Activated CD4-positive, alpha-beta memory T cell treated with anti-CD3 and anti-CD28 coated beads, Interleukin-2, amount 10 ng/mL, durations not matched to agents 7 days and 5 days (primary cell): ENCODE results near the gene RNF145. TPM values are rescaled to one million over a fixed set of nuclear protein-coding genes. Genes with fewer than 3 reads are reported as not detected.
A peak's percentile ranks its signal among the peaks of the same experiment; 100 is the strongest.
"Not testable (repeated sequence)": the region's sequence is repeated elsewhere in the genome, so short reads cannot be mapped to it uniquely, and the experiment has no call there.

ENCODE experiments used
- CTCF ChIA-PET: fragments of 350-600 bp; sonication (Branson Sonifier 250); formaldehyde crosslinking; loops from one replicate; lab custom pipeline; 2021; ENCODE audit warnings: antibody characterized with exemption, inconsistent platforms; lab: Charles Lee
- POLR2A ChIA-PET: fragments of 350-600 bp; sonication (Branson Sonifier 250); formaldehyde crosslinking; loops from one replicate; lab custom pipeline; 2021; ENCODE audit warnings: antibody characterized with exemption; lab: Charles Lee
- DNase-seq: peaks from one replicate; pipeline ENCODE4 v3.0.0-alpha.2; 2020
- H3K27ac Mint-ChIP-seq: one replicate; pipeline ENCODE4 v1.8.0; 2021; ENCODE audit warnings: mild to moderate bottlenecking, mixed read lengths
- H3K27me3 Mint-ChIP-seq: one replicate; pipeline ENCODE4 v1.8.0; 2021; ENCODE audit warnings: mixed read lengths
- H3K36me3 Mint-ChIP-seq: one replicate; pipeline ENCODE4 v1.8.0; 2021; ENCODE audit warnings: low read depth, mixed read lengths
- H3K4me1 Mint-ChIP-seq: one replicate; pipeline ENCODE4 v1.8.0; 2021; ENCODE audit warnings: mixed read lengths
- H3K4me3 Mint-ChIP-seq: one replicate; pipeline ENCODE4 v1.8.0; 2021; ENCODE audit warnings: mild to moderate bottlenecking, mixed read lengths
- H3K9me3 Mint-ChIP-seq: one replicate; pipeline ENCODE4 v1.8.0; 2021; ENCODE audit warnings: mixed read lengths
- total RNA-seq, 2 experiments: library from RNA; stranded (reverse); gene quantifications; one replicate each; pipeline ENCODE4 v1.2.3, GENCODE V29; 2021

RNF145 gene
- total RNA-seq, 2 experiments from 2014 or later: 126 to 127 TPM

- DNase-seq, CTCF ChIA-PET, H3K9me3 Mint-ChIP-seq, H3K4me1 Mint-ChIP-seq, H3K27ac Mint-ChIP-seq, H3K4me3 Mint-ChIP-seq, POLR2A ChIA-PET, H3K36me3 Mint-ChIP-seq: not testable (repeated sequence)
- H3K27me3 Mint-ChIP-seq: peaks cover 52% of the 10 kb centered on the region
These were observed 64.2 kb downstream of the RNF145 start for GRCh38 chr5:159145160-159145559.

DNA sequence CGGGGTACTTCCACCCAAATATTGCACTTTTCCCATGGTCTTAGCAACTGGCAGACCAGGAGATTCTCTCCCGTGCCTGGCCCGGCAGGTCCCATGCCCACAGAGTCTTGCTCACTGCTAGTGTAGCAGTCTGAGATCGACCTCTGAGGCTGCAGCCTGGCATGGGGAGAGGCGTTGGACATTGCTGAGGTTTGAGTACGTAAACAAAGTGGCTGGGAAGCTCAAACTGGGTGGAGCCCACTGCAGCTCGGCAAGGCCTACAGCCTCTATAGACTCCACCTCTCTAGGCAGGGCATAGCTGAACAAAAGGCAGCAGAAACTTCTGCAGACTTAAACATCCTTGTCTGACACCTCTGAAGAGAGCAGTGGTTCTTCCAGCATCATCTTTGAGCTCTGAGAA is 69.6 kb downstream of the RNF145 start:
- Mint-ChIP-seq H3K36me3 (no peaks in the 10 kb centered on the region), H3K27me3 (peaks cover 56% of the 10 kb centered on the region), H3K4me3 (no peak overlapping the region), H3K9me3 (peaks cover under 1% of the 10 kb centered on the region), H3K4me1 (no peaks in the 10 kb centered on the region), H3K27ac (no peak overlapping the region)
- ChIA-PET CTCF (no interaction called here), POLR2A (no interaction called here)
- DNase-seq: no peak

DNA sequence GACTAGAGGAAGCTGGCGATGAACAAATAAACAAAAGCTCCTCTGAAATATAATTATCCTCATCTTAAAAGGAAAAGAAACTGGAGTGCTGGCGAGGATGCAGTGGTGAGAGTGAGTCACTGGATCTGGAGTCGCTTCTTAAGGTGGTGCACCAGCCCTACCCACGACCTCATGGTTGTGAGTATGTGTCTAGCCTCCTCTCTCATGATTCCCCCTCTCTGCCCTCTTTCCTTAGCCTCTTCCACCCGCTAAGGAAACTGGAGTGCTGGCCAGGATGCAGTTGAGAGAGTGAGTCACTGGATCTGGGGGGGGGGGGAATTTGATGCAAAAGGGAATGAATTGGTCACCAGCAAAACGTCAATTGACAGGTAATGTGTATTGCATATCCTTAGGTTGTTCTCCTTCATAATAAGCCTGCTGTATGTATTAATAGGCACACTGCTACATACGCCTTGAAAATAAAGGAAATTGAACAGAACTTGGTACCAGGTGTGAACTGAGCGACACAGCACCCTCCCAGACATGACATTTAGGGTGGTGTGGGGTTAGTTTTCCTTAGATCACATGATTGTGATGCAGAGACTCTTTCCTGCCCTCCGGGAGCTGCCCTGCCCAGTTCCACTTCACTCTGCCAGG is 73.3 kb downstream of the RNF145 start:
- CTCF ChIA-PET: interaction anchor here (0.7 kb wide), 2 partner anchors 91 to 181 kb away, joined by 3 read pairs; no protein-coding TSS in a partner anchor
- no peaks in the 10 kb centered on the region for H3K9me3 Mint-ChIP-seq
- DNase-seq: no peak
- H3K36me3 Mint-ChIP-seq: no peaks in the 10 kb centered on the region
- H3K4me3 Mint-ChIP-seq: no peak overlapping the region
- peaks cover 31% of the 10 kb centered on the region for H3K27me3 Mint-ChIP-seq
- H3K27ac Mint-ChIP-seq: no peak overlapping the region
- no peaks in the 10 kb centered on the region for H3K4me1 Mint-ChIP-seq
- POLR2A ChIA-PET: no interaction called here

DNA sequence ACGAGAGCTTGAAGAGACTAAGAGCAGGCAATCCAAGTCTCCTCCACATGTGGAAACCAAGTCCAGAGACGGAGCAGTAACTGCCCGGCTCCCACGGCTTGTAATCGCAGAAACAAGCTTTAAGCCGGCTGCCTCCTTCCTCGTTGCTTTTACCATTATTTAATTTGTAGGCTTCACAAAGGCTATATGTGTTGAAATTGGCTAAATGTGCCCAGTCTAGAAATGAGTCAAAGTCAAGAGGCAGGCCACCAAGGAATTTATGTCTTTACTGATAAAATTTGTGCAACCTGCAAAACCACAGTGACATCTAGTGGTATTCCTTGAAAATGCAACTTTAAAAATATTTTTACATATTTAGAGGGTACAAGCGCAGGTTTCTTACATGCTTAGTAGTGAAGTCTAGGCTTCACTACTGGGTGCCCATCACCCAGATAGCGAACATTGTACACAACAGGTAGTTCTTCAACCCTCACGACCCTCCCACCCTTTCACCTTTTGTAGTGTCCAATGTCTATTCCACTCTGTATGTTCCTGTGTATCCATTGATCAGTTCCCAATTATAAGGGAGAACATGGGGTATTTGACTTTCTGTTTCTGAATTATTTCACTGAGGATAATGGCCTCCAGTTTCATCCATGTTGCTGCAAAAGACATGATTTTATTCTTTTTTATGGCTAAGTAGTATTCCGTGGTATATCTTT is 76.2 kb downstream of the RNF145 start:
- no peak overlapping the region for H3K4me3 Mint-ChIP-seq
- H3K4me1 Mint-ChIP-seq: no peaks in the 10 kb centered on the region
- H3K27me3 Mint-ChIP-seq: peaks cover 23% of the 10 kb centered on the region

GRCh38 chr5:159132429-159133040 is 76.8 kb downstream of the RNF145 start:
- no peaks in the 10 kb centered on the region for H3K4me1 Mint-ChIP-seq
- H3K9me3 Mint-ChIP-seq: no peaks in the 10 kb centered on the region
- no peak for DNase-seq
- POLR2A ChIA-PET: interaction anchor here (1.6 kb wide), 1 partner anchor 9 kb away, joined by 4 read pairs; no protein-coding TSS in a partner anchor
- no peaks in the 10 kb centered on the region for H3K36me3 Mint-ChIP-seq
- H3K4me3 Mint-ChIP-seq: no peak overlapping the region
- CTCF ChIA-PET: interaction anchor here (0.7 to 2.5 kb wide), 23 partner anchors 9 to 1057 kb away, joined by 3 to 54 read pairs (median 4); no protein-coding TSS in a partner anchor
- peaks cover 26% of the 10 kb centered on the region for H3K27me3 Mint-ChIP-seq
- no peak overlapping the region for H3K27ac Mint-ChIP-seq

More for the DNA sequence above, 76.2 kb downstream of the RNF145 start:
- DNase-seq: no peak
- H3K27ac Mint-ChIP-seq: no peak overlapping the region
- H3K9me3 Mint-ChIP-seq: no peaks in the 10 kb centered on the region
- H3K36me3 Mint-ChIP-seq: no peaks in the 10 kb centered on the region
- CTCF ChIA-PET: interaction anchor here (0.7 to 2.5 kb wide), 21 partner anchors 9 to 1058 kb away, joined by 3 to 54 read pairs (median 4); no protein-coding TSS in a partner anchor
- POLR2A ChIA-PET: interaction anchor here (1.6 kb wide), 1 partner anchor 9 kb away, joined by 4 read pairs; no protein-coding TSS in a partner anchor

GRCh38 chr5:159131951-159132350 is 77.4 kb downstream of the RNF145 start:
- H3K27ac Mint-ChIP-seq: no peak overlapping the region
- ChIA-PET POLR2A (interaction anchor here (0.6 to 1.6 kb wide), 2 partner anchors 8 to 76 kb away, joined by 3 to 4 read pairs; no protein-coding TSS in a partner anchor), CTCF (interaction anchor here (1.0 to 2.5 kb wide), 16 partner anchors 8 to 1057 kb away, joined by 3 to 54 read pairs (median 6); no protein-coding TSS in a partner anchor)
- H3K9me3 Mint-ChIP-seq: no peaks in the 10 kb centered on the region
- no peaks in the 10 kb centered on the region for H3K4me1 Mint-ChIP-seq
- no peak for DNase-seq
- no peak overlapping the region for H3K4me3 Mint-ChIP-seq
- H3K36me3 Mint-ChIP-seq: no peaks in the 10 kb centered on the region
- peaks cover 21% of the 10 kb centered on the region for H3K27me3 Mint-ChIP-seq

GRCh38 chr5:159130871-159131270 is 78.5 kb downstream of the RNF145 start:
- Mint-ChIP-seq H3K9me3 (no peaks in the 10 kb centered on the region), H3K4me1 (no peaks in the 10 kb centered on the region), H3K36me3 (no peaks in the 10 kb centered on the region), H3K27me3 (peaks cover 24% of the 10 kb centered on the region), H3K27ac (no peak overlapping the region), H3K4me3 (no peak overlapping the region)
- ChIA-PET CTCF (interaction anchor here (2.2 to 2.5 kb wide), 2 partner anchors 25 to 1056 kb away, joined by 7 to 10 read pairs; no protein-coding TSS in a partner anchor), POLR2A (no interaction called here)
- DNase-seq: no peak

DNA sequence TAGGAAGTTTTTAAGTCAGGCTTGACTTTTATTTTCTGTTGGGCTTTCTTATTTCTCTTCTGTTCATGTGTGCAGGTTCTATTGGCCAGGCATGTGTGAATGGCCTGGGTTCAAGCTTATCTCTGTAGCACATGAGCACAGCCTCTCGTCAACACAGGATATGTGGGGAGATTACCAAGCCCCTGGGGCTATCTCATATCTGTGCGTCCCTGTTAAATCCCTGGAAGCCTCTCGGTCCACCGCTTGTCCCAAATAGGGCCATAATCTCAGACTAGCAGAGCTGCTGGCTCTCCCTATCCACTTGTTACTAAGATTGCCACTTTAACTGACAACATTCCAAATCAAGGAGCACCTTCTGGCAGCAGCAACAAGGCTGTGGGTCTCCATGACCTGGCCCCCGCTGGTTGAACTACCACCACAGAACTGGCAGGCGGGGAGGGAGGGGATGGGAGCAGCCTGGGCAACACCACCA is 81.2 kb downstream of the RNF145 start:
- Mint-ChIP-seq H3K9me3 (peaks cover 6% of the 10 kb centered on the region), H3K36me3 (peaks cover 4% of the 10 kb centered on the region), H3K4me1 (peaks cover 5% of the 10 kb centered on the region), H3K27ac (no peak overlapping the region), H3K4me3 (no peak overlapping the region), H3K27me3 (peaks cover 36% of the 10 kb centered on the region)
- DNase-seq: no peak
- CTCF ChIA-PET: interaction anchor here (1.3 kb wide), 1 partner anchor 432 kb away, joined by 6 read pairs; no protein-coding TSS in a partner anchor
- POLR2A ChIA-PET: no interaction called here

DNA sequence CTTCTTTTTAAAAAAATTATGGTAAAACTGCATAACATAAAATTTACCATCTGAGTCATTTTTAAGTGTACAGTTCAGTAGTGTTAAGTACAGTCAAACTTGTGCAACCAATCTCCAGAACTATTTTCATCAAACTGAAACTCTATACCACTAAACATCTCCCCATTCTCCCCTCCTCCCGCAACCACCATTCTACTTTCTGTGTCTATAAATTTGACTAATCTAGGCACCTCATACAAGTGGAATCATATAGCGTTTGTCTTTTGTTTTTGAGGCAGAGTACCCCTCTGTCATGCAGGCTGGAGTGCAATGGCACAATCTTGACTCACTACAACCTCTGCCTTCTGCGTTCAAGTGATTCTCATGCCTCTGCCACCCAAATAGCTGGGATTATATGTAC is 85.7 kb downstream of the RNF145 start:
- DNase-seq: no peak
- peaks cover 23% of the 10 kb centered on the region for H3K4me1 Mint-ChIP-seq
- H3K4me3 Mint-ChIP-seq: no peak overlapping the region
- CTCF ChIA-PET: interaction anchor here (1.7 kb wide), 1 partner anchor 9 kb away, joined by 5 read pairs; no protein-coding TSS in a partner anchor
- H3K9me3 Mint-ChIP-seq: peaks cover 15% of the 10 kb centered on the region
- POLR2A ChIA-PET: interaction anchor here (0.6 to 1.8 kb wide), 2 partner anchors 9 to 360 kb away, joined by 3 to 4 read pairs; no protein-coding TSS in a partner anchor
- peaks cover 10% of the 10 kb centered on the region for H3K36me3 Mint-ChIP-seq
- H3K27ac Mint-ChIP-seq: no peak overlapping the region
- peaks cover 27% of the 10 kb centered on the region for H3K27me3 Mint-ChIP-seq

DNA sequence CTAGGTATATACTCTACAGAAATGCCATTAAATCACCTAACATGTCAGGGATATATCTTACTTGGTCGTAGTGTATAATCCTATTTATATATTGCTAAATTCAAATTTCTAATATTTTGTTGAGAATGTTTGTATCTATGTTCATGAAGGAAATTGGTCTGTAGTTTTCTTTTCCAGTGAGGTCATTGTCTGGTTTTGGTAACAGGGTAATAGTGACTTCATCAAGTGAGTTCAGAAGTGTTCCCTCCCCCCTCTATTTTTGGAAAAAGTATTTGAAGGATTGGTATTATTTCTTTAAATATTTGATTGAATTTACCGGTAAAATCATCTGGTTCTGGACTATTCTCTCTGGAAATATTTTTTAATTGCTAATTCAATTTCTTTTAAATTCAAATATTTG is 86.2 kb downstream of the RNF145 start:
- no peak for DNase-seq
- POLR2A ChIA-PET: interaction anchor here (0.6 to 1.8 kb wide), 2 partner anchors 9 to 360 kb away, joined by 3 to 4 read pairs; no protein-coding TSS in a partner anchor
- Mint-ChIP-seq H3K27me3 (peaks cover 26% of the 10 kb centered on the region), H3K4me1 (peaks cover 23% of the 10 kb centered on the region), H3K9me3 (peaks cover 17% of the 10 kb centered on the region), H3K4me3 (no peak overlapping the region), H3K27ac (no peak overlapping the region), H3K36me3 (peaks cover 10% of the 10 kb centered on the region)
- CTCF ChIA-PET: interaction anchor here (1.7 kb wide), 1 partner anchor 9 kb away, joined by 5 read pairs; no protein-coding TSS in a partner anchor

DNA sequence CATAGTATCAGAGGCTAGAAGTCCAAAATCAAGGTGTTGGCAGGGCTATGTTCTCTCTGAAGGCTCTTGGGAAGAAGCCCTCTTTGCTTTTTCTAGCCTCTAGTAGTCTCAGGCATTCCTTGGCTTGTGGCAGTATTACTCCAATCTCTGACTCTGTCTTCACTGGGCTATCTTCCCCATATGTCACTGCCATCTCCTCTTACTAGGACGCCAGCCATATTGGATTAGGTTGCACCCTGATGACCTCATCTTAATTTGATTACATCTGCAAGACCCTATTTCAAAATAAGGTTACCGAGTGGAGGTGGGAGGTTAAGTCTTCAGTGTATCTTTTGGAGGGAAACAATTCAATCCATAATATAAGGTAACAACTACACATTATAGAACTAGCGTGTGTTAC is 88.3 kb downstream of the RNF145 start:
- Mint-ChIP-seq H3K27me3 (peaks cover 20% of the 10 kb centered on the region), H3K4me1 (peaks cover 23% of the 10 kb centered on the region), H3K9me3 (peaks cover 17% of the 10 kb centered on the region), H3K4me3 (no peak overlapping the region), H3K27ac (peak overlapping the region; percentile 87), H3K36me3 (peaks cover 10% of the 10 kb centered on the region)
- no peak for DNase-seq
- ChIA-PET POLR2A (no interaction called here), CTCF (interaction anchor here (1.4 kb wide), 1 partner anchor 425 kb away, joined by 4 read pairs; no protein-coding TSS in a partner anchor)

DNA sequence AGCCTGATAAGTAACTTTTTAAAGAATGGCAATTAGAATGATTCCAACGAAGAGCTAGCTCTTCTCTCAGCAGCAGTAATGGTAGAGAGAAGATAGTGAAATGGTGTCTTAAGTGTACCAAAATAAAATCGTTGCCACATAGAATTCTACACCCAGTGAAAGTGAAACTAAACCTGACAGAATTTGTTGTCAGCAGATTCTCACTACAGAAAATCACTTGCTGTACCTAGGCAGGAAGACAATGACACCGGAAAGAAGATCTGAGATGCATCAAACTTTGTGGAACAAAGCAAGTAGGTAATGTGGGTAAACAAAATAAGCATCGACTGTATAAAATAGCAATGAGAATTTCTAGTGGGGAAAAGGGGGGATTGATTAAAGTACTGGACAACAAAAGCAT is 88.9 kb downstream of the RNF145 start:
- Mint-ChIP-seq H3K27me3 (peaks cover 14% of the 10 kb centered on the region), H3K27ac (peak overlapping the region; percentile 87), H3K4me1 (peaks cover 23% of the 10 kb centered on the region), H3K9me3 (peaks cover 13% of the 10 kb centered on the region), H3K36me3 (peaks cover 7% of the 10 kb centered on the region), H3K4me3 (peak overlapping the region; percentile 50)
- DNase-seq: no peak
- ChIA-PET POLR2A (interaction anchor here (0.6 to 1.1 kb wide), 3 partner anchors 14 to 423 kb away, joined by 3 to 5 read pairs (median 3); no protein-coding TSS in a partner anchor), CTCF (interaction anchor here (1.4 to 2.1 kb wide), 3 partner anchors 12 to 425 kb away, joined by 6 to 12 read pairs (median 9); no protein-coding TSS in a partner anchor)
